Measurements from ENCODE around the gene MEF2C. TPM values are rescaled to one million over a fixed set of nuclear protein-coding genes. Genes with fewer than 3 reads are reported as not detected.

MEF2C gene
- total RNA-seq, 2 experiments from 2014 or later = 0.07 to 0.12 TPM

- no peaks in the 10 kb centered on the region for H3K36me3 Mint-ChIP-seq (ENCODE audit: low read depth)
- CTCF ChIA-PET = interaction anchor here (1.3 kb wide), 1 partner anchor 8 kb away, joined by 3 read pairs; no protein-coding TSS in a partner anchor
- ATAC-seq (no peak), DNase-seq (no peak)
- intact Hi-C loops (cut with DNase I, micrococcal nuclease) = no loop called here
- POLR2A ChIA-PET = no interaction called here
- peaks cover 23% of the 10 kb centered on the region for H3K4me1 Mint-ChIP-seq
- H3K27ac Mint-ChIP-seq = no peak overlapping the region
- peaks cover 35% of the 10 kb centered on the region for H3K27me3 Mint-ChIP-seq
- H3K9me3 Mint-ChIP-seq (ENCODE audit: low read depth) = no peaks in the 10 kb centered on the region
- no peak overlapping the region for H3K4me3 Mint-ChIP-seq
Measured at GRCh38 chr5:88836195-88836838, 46.7 kb downstream of the MEF2C start.

GRCh38 chr5:88834499-88834898 lies 48.5 kb downstream of the MEF2C start:
- Mint-ChIP-seq H3K27me3 (peaks cover 25% of the 10 kb centered on the region), H3K9me3 (ENCODE audit: low read depth) (no peaks in the 10 kb centered on the region), H3K4me1 (peaks cover 30% of the 10 kb centered on the region), H3K4me3 (no peak overlapping the region), H3K27ac (no peak overlapping the region), H3K36me3 (ENCODE audit: low read depth) (no peaks in the 10 kb centered on the region)
- ChIA-PET POLR2A (no interaction called here), CTCF (no interaction called here)
- ATAC-seq = no peak
- intact Hi-C loops (cut with DNase I, micrococcal nuclease) = no loop called here
- no peak for DNase-seq

- ChIA-PET POLR2A (no interaction called here), CTCF (interaction anchor here (1.0 to 1.1 kb wide), 2 partner anchors 9 to 15 kb away, joined by 3 to 4 read pairs; no protein-coding TSS in a partner anchor)
- peaks cover 22% of the 10 kb centered on the region for H3K27me3 Mint-ChIP-seq
- H3K9me3 Mint-ChIP-seq (ENCODE audit: low read depth) = no peaks in the 10 kb centered on the region
- DNase-seq (no peak), ATAC-seq (no peak)
- intact Hi-C loops (cut with DNase I, micrococcal nuclease) = no loop called here
- peaks cover 34% of the 10 kb centered on the region for H3K4me1 Mint-ChIP-seq
- H3K36me3 Mint-ChIP-seq (ENCODE audit: low read depth) = no peaks in the 10 kb centered on the region
- no peak overlapping the region for H3K4me3 Mint-ChIP-seq
- H3K27ac Mint-ChIP-seq = no peak overlapping the region
Measured at GRCh38 chr5:88834131-88834462, 48.9 kb downstream of the MEF2C start.

- Mint-ChIP-seq H3K9me3 (ENCODE audit: low read depth) (no peaks in the 10 kb centered on the region), H3K27ac (no peak overlapping the region), H3K36me3 (ENCODE audit: low read depth) (no peaks in the 10 kb centered on the region), H3K27me3 (peaks cover 22% of the 10 kb centered on the region), H3K4me1 (peaks cover 39% of the 10 kb centered on the region), H3K4me3 (no peak overlapping the region)
- intact Hi-C loops (cut with DNase I, micrococcal nuclease) = loop anchor here (1.0 kb wide), 1 partner anchor 12 kb away; no protein-coding TSS in a partner anchor
- POLR2A ChIA-PET = no interaction called here
- DNase-seq (peak; percentile 82), ATAC-seq (peak; percentile 96)
- CTCF ChIA-PET = interaction anchor here (1.0 to 1.1 kb wide), 2 partner anchors 9 to 15 kb away, joined by 3 to 4 read pairs; no protein-coding TSS in a partner anchor
Measured at GRCh38 chr5:88833371-88834130, 49.4 kb downstream of the MEF2C start.

GRCh38 chr5:88831816-88832215 lies 51.2 kb downstream of the MEF2C start:
- no peaks in the 10 kb centered on the region for H3K36me3 Mint-ChIP-seq (ENCODE audit: low read depth)
- DNase-seq (no peak), ATAC-seq (no peak)
- intact Hi-C loops (cut with DNase I, micrococcal nuclease) = no loop called here
- H3K27ac Mint-ChIP-seq = no peak overlapping the region
- no peaks in the 10 kb centered on the region for H3K9me3 Mint-ChIP-seq (ENCODE audit: low read depth)
- no peak overlapping the region for H3K4me3 Mint-ChIP-seq
- ChIA-PET CTCF (interaction anchor here (0.8 to 1.0 kb wide), 2 partner anchors 46 to 141 kb away, joined by 3 read pairs; no protein-coding TSS in a partner anchor), POLR2A (no interaction called here)
- peaks cover 56% of the 10 kb centered on the region for H3K4me1 Mint-ChIP-seq
- H3K27me3 Mint-ChIP-seq = peaks cover 19% of the 10 kb centered on the region

- CTCF ChIA-PET = interaction anchor here (0.7 to 2.0 kb wide), 4 partner anchors 12 to 884 kb away, joined by 4 to 8 read pairs (median 5); no protein-coding TSS in a partner anchor
- DNase-seq (no peak), ATAC-seq (no peak)
- Mint-ChIP-seq H3K9me3 (ENCODE audit: low read depth) (no peaks in the 10 kb centered on the region), H3K27ac (no peak overlapping the region), H3K4me1 (peaks cover 61% of the 10 kb centered on the region), H3K36me3 (ENCODE audit: low read depth) (no peaks in the 10 kb centered on the region), H3K4me3 (no peak overlapping the region), H3K27me3 (peaks cover 20% of the 10 kb centered on the region)
- POLR2A ChIA-PET = no interaction called here
- intact Hi-C loops (cut with DNase I, micrococcal nuclease) = no loop called here
Measured at GRCh38 chr5:88830567-88830966, 52.4 kb downstream of the MEF2C start.

- Mint-ChIP-seq H3K27me3 (peaks cover 23% of the 10 kb centered on the region), H3K27ac (no peak overlapping the region), H3K36me3 (ENCODE audit: low read depth) (no peaks in the 10 kb centered on the region), H3K4me1 (peaks cover 61% of the 10 kb centered on the region), H3K9me3 (ENCODE audit: low read depth) (no peaks in the 10 kb centered on the region), H3K4me3 (no peak overlapping the region)
- intact Hi-C loops (cut with DNase I, micrococcal nuclease) = loop anchor here in 1 of 2 experiments (5.0 kb wide), 1 partner anchor 483 kb away; no protein-coding TSS in a partner anchor
- POLR2A ChIA-PET = no interaction called here
- DNase-seq = no peak
- CTCF ChIA-PET = interaction anchor here (1.0 to 2.0 kb wide), 3 partner anchors 11 to 100 kb away, joined by 4 to 8 read pairs (median 6); no protein-coding TSS in a partner anchor
- no peak for ATAC-seq
Measured at GRCh38 chr5:88829775-88830174, 53.2 kb downstream of the MEF2C start.

- H3K27ac Mint-ChIP-seq = no peak overlapping the region
- DNase-seq = no peak
- POLR2A ChIA-PET = no interaction called here
- H3K4me1 Mint-ChIP-seq = peaks cover 56% of the 10 kb centered on the region
- H3K36me3 Mint-ChIP-seq (ENCODE audit: low read depth) = no peaks in the 10 kb centered on the region
- no peak overlapping the region for H3K4me3 Mint-ChIP-seq
- H3K9me3 Mint-ChIP-seq (ENCODE audit: low read depth) = no peaks in the 10 kb centered on the region
- CTCF ChIA-PET = interaction anchor here (0.9 to 2.0 kb wide), 6 partner anchors 8 to 138 kb away, joined by 3 to 8 read pairs (median 3); no protein-coding TSS in a partner anchor
- ATAC-seq = no peak
- intact Hi-C loops (cut with DNase I, micrococcal nuclease) = loop anchor here in 1 of 2 experiments (5.0 kb wide), 1 partner anchor 483 kb away; no protein-coding TSS in a partner anchor
- peaks cover 20% of the 10 kb centered on the region for H3K27me3 Mint-ChIP-seq
Measured at GRCh38 chr5:88829054-88829453, 53.9 kb downstream of the MEF2C start.

- no peak overlapping the region for H3K4me3 Mint-ChIP-seq
- H3K27me3 Mint-ChIP-seq = peaks cover 25% of the 10 kb centered on the region
- intact Hi-C loops (cut with DNase I, micrococcal nuclease) = loop anchor here (1.0 to 5.0 kb wide), 4 partner anchors 17 to 484 kb away; no protein-coding TSS in a partner anchor
- peak; percentile 57 for ATAC-seq
- peaks cover 48% of the 10 kb centered on the region for H3K4me1 Mint-ChIP-seq
- no peaks in the 10 kb centered on the region for H3K9me3 Mint-ChIP-seq (ENCODE audit: low read depth)
- DNase-seq = no peak
- no peak overlapping the region for H3K27ac Mint-ChIP-seq
- no peaks in the 10 kb centered on the region for H3K36me3 Mint-ChIP-seq (ENCODE audit: low read depth)
- ChIA-PET POLR2A (no interaction called here), CTCF (interaction anchor here (1.0 to 1.2 kb wide), 2 partner anchors 18 to 99 kb away, joined by 3 read pairs; no protein-coding TSS in a partner anchor)
Measured at GRCh38 chr5:88827997-88828396, 55.0 kb downstream of the MEF2C start.

- intact Hi-C loops (cut with DNase I, micrococcal nuclease) = loop anchor here (1.0 to 5.0 kb wide), 3 partner anchors 42 to 485 kb away; no protein-coding TSS in a partner anchor
- no peaks in the 10 kb centered on the region for H3K36me3 Mint-ChIP-seq (ENCODE audit: low read depth)
- H3K4me1 Mint-ChIP-seq = peaks cover 43% of the 10 kb centered on the region
- H3K4me3 Mint-ChIP-seq = peak overlapping the region; percentile 5
- peak overlapping the region; percentile 1 for H3K27ac Mint-ChIP-seq
- ATAC-seq (peak; percentile 71), DNase-seq (peak; percentile 26)
- CTCF ChIA-PET = interaction anchor here (1.7 kb wide), 1 partner anchor 16 kb away, joined by 4 read pairs; no protein-coding TSS in a partner anchor
- POLR2A ChIA-PET = no interaction called here
- peaks cover 25% of the 10 kb centered on the region for H3K27me3 Mint-ChIP-seq
- no peaks in the 10 kb centered on the region for H3K9me3 Mint-ChIP-seq (ENCODE audit: low read depth)
Measured at GRCh38 chr5:88826646-88827585, 56.1 kb downstream of the MEF2C start.
